IMR-90 (cell line): ENCODE results near the gene NEURL2. TPM values are rescaled to one million over a fixed set of nuclear protein-coding genes. Genes with fewer than 3 reads are reported as not detected.

Experiments
- ATAC-seq: fragments of 200-7000 bp; cut with Tn5 transposase; 2 replicates; pipeline ENCODE4 v1.9.1; 2020; ENCODE audit warnings: low read depth, mild to moderate bottlenecking, moderate library complexity
- BruUV-seq: library from RNA; stranded (reverse); fragments of 400-500 nt; replicated peaks from 2 replicates; lab custom pipeline; 2021; lab: Mats Ljungman, UMichigan
- CTCF ChIA-PET: fragments of 300-600 bp; formaldehyde crosslinking; extraction: SDS; loops from one replicate; lab custom pipeline; 2021; ENCODE audit warnings: antibody characterized with exemption; lab: Yijun Ruan, JAX
- POLR2A ChIA-PET: fragments of 300-600 bp; sonication (Branson Sonifier 250); formaldehyde crosslinking; loops from one replicate; lab custom pipeline; 2022; ENCODE audit warnings: antibody characterized with exemption; ENCODE audit not compliant: unreplicated experiment; lab: Charles Lee
- DNase-seq: peaks from one replicate; pipeline ENCODE4 v3.0.0; 2013
- H2AFZ ChIP-seq: replicated peaks from 2 replicates; pipeline ENCODE3; 2013; ENCODE audit warnings: low read length, mild to moderate bottlenecking; ENCODE audit not compliant: poor library complexity
- H2AK5ac ChIP-seq: 2 replicates; pipeline ENCODE4 v1.6.1; 2013; ENCODE audit warnings: low read depth, low read length, inconsistent platforms
- H2AK9ac ChIP-seq: replicated peaks from 2 replicates; pipeline ENCODE3; 2013; ENCODE audit warnings: mild to moderate bottlenecking, low read depth, low read length, moderate library complexity; ENCODE audit not compliant: poor library complexity
- H2BK120ac ChIP-seq: 2 replicates; pipeline ENCODE4 v1.6.1; 2013; ENCODE audit warnings: low read depth, low read length, inconsistent platforms
- H2BK15ac ChIP-seq: 3 replicates; pipeline ENCODE4 v1.6.1; 2013; ENCODE audit warnings: low read depth, low read length, inconsistent platforms
- H2BK20ac ChIP-seq: 2 replicates; pipeline ENCODE4 v1.6.1; 2013; ENCODE audit warnings: low read depth, mild to moderate bottlenecking, inconsistent platforms, low read length, moderate library complexity
- H2BK5ac ChIP-seq: 2 replicates; pipeline ENCODE4 v1.6.1; 2013; ENCODE audit warnings: mild to moderate bottlenecking, low read depth, low read length, inconsistent platforms; ENCODE audit not compliant: poor library complexity, severe bottlenecking
- H3K14ac ChIP-seq: replicated peaks from 2 replicates; pipeline ENCODE4 v1.6.1; 2013; ENCODE audit warnings: low read depth, low read length, inconsistent platforms
- H3K18ac ChIP-seq: 2 replicates; pipeline ENCODE4 v1.6.1; 2013; ENCODE audit warnings: low read depth, low read length, control low read depth
- H3K23ac ChIP-seq: 2 replicates; pipeline ENCODE4 v1.6.1; 2013; ENCODE audit warnings: low read depth, low read length, inconsistent platforms
- H3K27ac ChIP-seq: 2 replicates; pipeline ENCODE4 v1.5.1; 2013; ENCODE audit warnings: mild to moderate bottlenecking, control low read depth, low read length; ENCODE audit not compliant: insufficient read depth
- H3K27me3 ChIP-seq: 2 replicates; pipeline ENCODE4 v1.6.1; 2013; ENCODE audit warnings: low read length; ENCODE audit not compliant: control insufficient read depth, insufficient read depth
- H3K36me3 ChIP-seq: 2 replicates; pipeline ENCODE4 v1.6.1; 2013; ENCODE audit warnings: low read length, mixed read lengths; ENCODE audit not compliant: control insufficient read depth, insufficient read depth
- H3K4ac ChIP-seq: 2 replicates; pipeline ENCODE4 v1.6.1; 2013; ENCODE audit warnings: low read depth, low read length, inconsistent platforms
- H3K4me1 ChIP-seq: 2 replicates; pipeline ENCODE4 v1.6.1; 2013; ENCODE audit warnings: low read length, mixed read lengths; ENCODE audit not compliant: control insufficient read depth, insufficient read depth
- H3K4me2 ChIP-seq: 2 replicates; pipeline ENCODE4 v1.6.1; 2013; ENCODE audit warnings: low read depth, mild to moderate bottlenecking, control low read depth, low read length, moderate library complexity
- H3K4me3 ChIP-seq: 2 replicates; pipeline ENCODE4 v1.5.1; 2013; ENCODE audit warnings: low read depth, mild to moderate bottlenecking, control low read depth, low read length, moderate library complexity; ENCODE audit not compliant: insufficient read depth
- H3K56ac ChIP-seq: 2 replicates; pipeline ENCODE4 v1.6.1; 2013; ENCODE audit warnings: low read length, inconsistent platforms; ENCODE audit not compliant: insufficient read depth; ENCODE audit errors: extremely low read depth
- H3K79me1 ChIP-seq, 2 experiments: 2 replicates each; pipeline ENCODE4 v1.6.1; 2013; ENCODE audit warnings: low read length in 2 of 2, inconsistent platforms in 1 of 2, low read depth in 1 of 2
- H3K9ac ChIP-seq: 2 replicates; pipeline ENCODE4 v1.6.1; 2013; ENCODE audit warnings: low read depth, low read length, control low read depth
- H3K9me1 ChIP-seq: 2 replicates; pipeline ENCODE4 v1.6.1; 2013; ENCODE audit warnings: low read length, inconsistent platforms; ENCODE audit not compliant: insufficient read depth
- H3K9me3 ChIP-seq: 2 replicates; pipeline ENCODE4 v1.6.1; 2013; ENCODE audit warnings: low read length; ENCODE audit not compliant: control insufficient read depth, insufficient read depth
- H4K20me1 ChIP-seq: 2 replicates; pipeline ENCODE4 v1.6.1; 2013; ENCODE audit warnings: low read length, inconsistent platforms; ENCODE audit not compliant: insufficient read depth
- H4K5ac ChIP-seq: 2 replicates; pipeline ENCODE4 v1.6.1; 2013; ENCODE audit warnings: mild to moderate bottlenecking, low read depth, low read length, control low read depth
- H4K8ac ChIP-seq, 2 experiments: 2 replicates each; pipeline ENCODE4 v1.6.1; 2013; ENCODE audit warnings: low read depth in 2 of 2, low read length in 2 of 2, control low read depth in 1 of 2, inconsistent platforms in 1 of 2
- H4K91ac ChIP-seq: 2 replicates; pipeline ENCODE4 v1.6.1; 2013; ENCODE audit warnings: low read depth, low read length, inconsistent platforms; ENCODE audit not compliant: insufficient read depth
- BHLHE40 ChIP-seq: fragments of 150-350 bp; IDR thresholded peaks from 2 replicates; pipeline ENCODE4 v1.6.1; 2016; ENCODE audit warnings: mild to moderate bottlenecking, low read depth, low read length
- CHD1 ChIP-seq: IDR thresholded peaks from 2 replicates; pipeline ENCODE4 v1.6.1; 2012; ENCODE audit warnings: low read depth, low read length, improper control_type of control experiment
- ELK1 ChIP-seq: fragments of 150-350 bp; IDR thresholded peaks from 2 replicates; pipeline ENCODE4 v1.6.1; 2016; ENCODE audit warnings: low read depth, mild to moderate bottlenecking, low read length, moderate library complexity, borderline replicate concordance
- FOS ChIP-seq: fragments of 150-350 bp; IDR thresholded peaks from 2 replicates; pipeline ENCODE4 v1.6.1; 2016; ENCODE audit warnings: low read depth, low read length
- MAFK ChIP-seq: IDR thresholded peaks from 2 replicates; pipeline ENCODE4 v1.6.1; 2012; ENCODE audit warnings: low read depth, low read length, improper control_type of control experiment
- MAZ ChIP-seq: IDR thresholded peaks from 2 replicates; pipeline ENCODE4 v1.6.1; 2012; ENCODE audit warnings: low read depth, mild to moderate bottlenecking, low read length, improper control_type of control experiment, moderate library complexity, borderline replicate concordance
- MXI1 ChIP-seq: IDR thresholded peaks from 2 replicates; pipeline ENCODE4 v1.6.1; 2012; ENCODE audit warnings: low read depth, mild to moderate bottlenecking, low read length, moderate library complexity, borderline replicate concordance
- NFE2L2 ChIP-seq: fragments of 150-350 bp; IDR thresholded peaks from 2 replicates; pipeline ENCODE4 v1.6.1; 2016; ENCODE audit warnings: low read depth, mild to moderate bottlenecking, low read length
- POLR2A ChIP-seq: IDR thresholded peaks from 2 replicates; pipeline ENCODE4 v1.6.1; 2012; ENCODE audit warnings: mild to moderate bottlenecking, low read depth, low read length
- RAD21 ChIP-seq: IDR thresholded peaks from 2 replicates; pipeline ENCODE4 v1.6.1; 2012; ENCODE audit warnings: low read length, improper control_type of control experiment
- RCOR1 ChIP-seq: IDR thresholded peaks from 2 replicates; pipeline ENCODE4 v1.6.1; 2012; ENCODE audit warnings: mild to moderate bottlenecking, low read length, improper control_type of control experiment; ENCODE audit not compliant: insufficient replicate concordance
- SMC3 ChIP-seq: fragments of 150-350 bp; IDR thresholded peaks from 2 replicates; pipeline ENCODE4 v1.6.1; 2016; ENCODE audit warnings: low read depth, mild to moderate bottlenecking, antibody characterized with exemption, low read length, moderate library complexity
- USF2 ChIP-seq: fragments of 150-350 bp; IDR thresholded peaks from 2 replicates; pipeline ENCODE4 v1.6.1; 2017; ENCODE audit warnings: mild to moderate bottlenecking, antibody characterized with exemption, low read length, low read depth
- WGBS, 2 experiments: methylation state at CpG; one replicate each; pipeline versions ENCODE4 v1.1.5 to v1.1.7; 2013; ENCODE audit warnings: missing lambda C conversion rate in 2 of 2; ENCODE audit not compliant: insufficient read length in 1 of 2; ENCODE audit errors: extremely low coverage in 2 of 2; 5-methylcytosine and 5-hydroxymethylcytosine counted together
- dilution Hi-C: fragments of 300-500 bp; cut with HindIII; formaldehyde crosslinking; loops from one replicate; pipeline ENCODE4 v1.14.3; 2018; ENCODE audit warnings: low sequenced_read_pairs; ENCODE audit not compliant: unreplicated experiment
- in situ Hi-C: fragments of 300-500 bp; cut with MboI; formaldehyde crosslinking; loops from 3 replicates; pipeline ENCODE4 v1.14.3; 2019; ENCODE audit warnings: low sequenced_read_pairs, inconsistent platforms, mixed read lengths
- intact Hi-C: fragments of 100-400 bp; cut with micrococcal nuclease; formaldehyde crosslinking; loops from 2 replicates; pipeline ENCODE4 v1.10.0; 2022
- polyA plus RNA-seq, 3 experiments: library from polyadenylated mRNA; depleted of rRNA; stranded (reverse); fragments of >200 nt; gene quantifications; 2 replicates each; pipeline ENCODE4 v1.2.3, GENCODE V29; 2012; ENCODE audit warnings: low replicate concordance in 1 of 3
- total RNA-seq: library from RNA; depleted of rRNA; stranded (reverse); fragments of >200 nt; gene quantifications from 2 replicates; pipeline ENCODE4 v1.2.3, GENCODE V29; 2012

NEURL2 gene
- total and polyA plus RNA-seq, 2 of the 4 experiments (the other 2 are of a cell fraction), result 1.1 to 2.5 TPM

- Histone ChIP-seq H3K79me1 (peaks cover 11 to 27% of the 10 kb centered on the region in 2 experiments; a peak in 2 of 4 replicates), H2AK9ac (no peak overlapping the region), H3K9ac (no peak overlapping the region), H3K56ac (no peak overlapping the region), H3K4me3 (no peak overlapping the region), H3K4me1 (no peaks in the 10 kb centered on the region), H2AFZ (peak overlapping the region; percentile 43), H2BK15ac (no peak overlapping the region), H3K23ac (no peak overlapping the region), H4K8ac (no peak overlapping the region), H3K4me2 (no peak overlapping the region), H3K4ac (no peak overlapping the region), H2BK120ac (no peak overlapping the region), H3K18ac (no peak overlapping the region), H3K27me3 (no peaks in the 10 kb centered on the region), H3K36me3 (peaks cover 63% of the 10 kb centered on the region), H3K14ac (no peak overlapping the region), H3K9me3 (no peaks in the 10 kb centered on the region), H2BK5ac (no peak overlapping the region), H3K9me1 (peaks cover 14% of the 10 kb centered on the region), H3K27ac (no peak overlapping the region), H4K5ac (no peak overlapping the region), H2AK5ac (no peak overlapping the region), H4K91ac (no peak overlapping the region), H4K20me1 (peaks cover 5% of the 10 kb centered on the region), H2BK20ac (no peak overlapping the region)
- intact Hi-C loops, result no loop called here
- ATAC-seq (no peak), DNase-seq (no peak)
- in situ Hi-C loops, result no loop called here
- 95% methylated on average over 6 of the region's 14 CpGs; no CpG with 5 or more reads in 1 of the 2 experiments for WGBS, 2 experiments
- CTCF ChIA-PET, result no interaction called here
- BruUV-seq, result no TSS peak
- TF ChIP-seq BHLHE40 (no peak), NFE2L2 (no peak), ELK1 (no peak), FOS (no peak), MAFK (no peak), MAZ (no peak), CHD1 (no peak), MXI1 (no peak), POLR2A (no peak), RAD21 (no peak), RCOR1 (no peak), SMC3 (no peak), USF2 (no peak)
- POLR2A ChIA-PET, result no interaction called here
- dilution Hi-C loops, result no loop called here
Measured at GRCh38 chr20:45843506-45843905, 47.5 kb downstream of the NEURL2 start.
